H9 (cell line): Measurements from ENCODE around the gene CA7. TPM values are rescaled to one million over a fixed set of nuclear protein-coding genes. Genes with fewer than 3 reads are reported as not detected.

Experiments
- DNase-seq: peaks from one replicate; pipeline ENCODE4 v3.0.0-alpha.2; 2017
- H2AFZ ChIP-seq: one replicate; pipeline ENCODE4 v1.6.1; 2013; ENCODE audit warnings: mild to moderate bottlenecking, low read length, control low read depth, moderate library complexity
- H2AK5ac ChIP-seq: 2 replicates; pipeline ENCODE4 v1.6.1; 2013; ENCODE audit warnings: low read length, control low read depth, mixed read lengths; ENCODE audit not compliant: insufficient read length
- H2BK120ac ChIP-seq: one replicate; pipeline ENCODE4 v1.6.1; 2013; ENCODE audit warnings: low read depth, mild to moderate bottlenecking, low read length, control low read depth, inconsistent platforms; ENCODE audit not compliant: poor library complexity, severe bottlenecking
- H2BK12ac ChIP-seq: 2 replicates; pipeline ENCODE4 v1.6.1; 2013; ENCODE audit warnings: low read length, control low read depth, mixed read lengths, low read depth; ENCODE audit not compliant: insufficient read length
- H2BK15ac ChIP-seq: 2 replicates; pipeline ENCODE4 v1.6.1; 2013; ENCODE audit warnings: low read depth, low read length, control low read depth
- H2BK20ac ChIP-seq: one replicate; pipeline ENCODE4 v1.6.1; 2013; ENCODE audit warnings: low read depth, mild to moderate bottlenecking, low read length, control low read depth, inconsistent platforms; ENCODE audit not compliant: poor library complexity, severe bottlenecking
- H2BK5ac ChIP-seq: 2 replicates; pipeline ENCODE4 v1.6.1; 2013; ENCODE audit warnings: low read length, control low read depth, mixed read lengths; ENCODE audit not compliant: insufficient read length
- H3K14ac ChIP-seq: 2 replicates; pipeline ENCODE4 v1.6.1; 2013; ENCODE audit warnings: low read length, control low read depth; ENCODE audit not compliant: insufficient read depth
- H3K18ac ChIP-seq: 2 replicates; pipeline ENCODE4 v1.6.1; 2013; ENCODE audit warnings: low read depth, mild to moderate bottlenecking, mixed read lengths, low read length, control low read depth; ENCODE audit not compliant: insufficient read length
- H3K23ac ChIP-seq: 2 replicates; pipeline ENCODE4 v1.6.1; 2013; ENCODE audit warnings: low read length, control low read depth, mixed read lengths, low read depth; ENCODE audit not compliant: insufficient read length
- H3K23me2 ChIP-seq: 2 replicates; pipeline ENCODE4 v1.6.1; 2013; ENCODE audit warnings: low read depth, mild to moderate bottlenecking, mixed read lengths, low read length, control low read depth; ENCODE audit not compliant: insufficient read length, poor library complexity, severe bottlenecking
- H3K27ac ChIP-seq: 2 replicates; pipeline ENCODE4 v1.5.1; 2013; ENCODE audit warnings: low read length, control low read depth, mixed read lengths, low read depth; ENCODE audit not compliant: insufficient read length
- H3K27me3 ChIP-seq: 2 replicates; pipeline ENCODE4 v1.6.1; 2013; ENCODE audit warnings: low read length, control low read depth, inconsistent platforms; ENCODE audit not compliant: insufficient read depth
- H3K4ac ChIP-seq: 2 replicates; pipeline ENCODE4 v1.6.1; 2013; ENCODE audit warnings: low read depth, mild to moderate bottlenecking, control low read depth, inconsistent platforms, low read length, moderate library complexity
- H3K4me1 ChIP-seq: 2 replicates; pipeline ENCODE4 v1.6.1; 2013; ENCODE audit warnings: low read length, control low read depth, inconsistent platforms; ENCODE audit not compliant: insufficient read depth
- H3K4me2 ChIP-seq: 2 replicates; pipeline ENCODE4 v1.6.1; 2013; ENCODE audit warnings: low read length, control low read depth, mixed read lengths; ENCODE audit not compliant: insufficient read length, insufficient read depth
- H3K56ac ChIP-seq: 2 replicates; pipeline ENCODE4 v1.6.1; 2013; ENCODE audit warnings: low read depth, mild to moderate bottlenecking, mixed read lengths, low read length, control low read depth; ENCODE audit not compliant: insufficient read length
- H3K79me1 ChIP-seq: 2 replicates; pipeline ENCODE4 v1.6.1; 2013; ENCODE audit warnings: low read depth, mild to moderate bottlenecking, moderate library complexity, low read length, control low read depth, inconsistent platforms; ENCODE audit not compliant: insufficient read depth, poor library complexity, severe bottlenecking
- H3K79me2 ChIP-seq: 2 replicates; pipeline ENCODE4 v1.6.1; 2013; ENCODE audit warnings: low read length, control low read depth, inconsistent platforms; ENCODE audit not compliant: insufficient read depth
- H3K9ac ChIP-seq: 2 replicates; pipeline ENCODE4 v1.6.1; 2013; ENCODE audit warnings: low read length, control low read depth, mixed read lengths; ENCODE audit not compliant: insufficient read length; ENCODE audit errors: extremely low read depth
- H3K9me3 ChIP-seq: one replicate; pipeline ENCODE4 v1.6.1; 2013; ENCODE audit warnings: low read depth, low read length, inconsistent platforms; ENCODE audit not compliant: control insufficient read depth
- H3T11ph ChIP-seq: one replicate; pipeline ENCODE4 v1.6.1; 2013; ENCODE audit warnings: mild to moderate bottlenecking, low read length, control low read depth, inconsistent platforms
- H4K20me1 ChIP-seq: one replicate; pipeline ENCODE4 v1.6.1; 2013; ENCODE audit not compliant: control insufficient read depth, insufficient read length, insufficient read depth
- H4K5ac ChIP-seq: 2 replicates; pipeline ENCODE4 v1.6.1; 2013; ENCODE audit warnings: low read depth, mild to moderate bottlenecking, mixed read lengths, low read length, control low read depth; ENCODE audit not compliant: insufficient read length
- H4K8ac ChIP-seq: replicated peaks from 2 replicates; pipeline ENCODE4 v1.6.1; 2013; ENCODE audit warnings: low read length, control low read depth, mixed read lengths, low read depth; ENCODE audit not compliant: insufficient read length
- H4K91ac ChIP-seq: 2 replicates; pipeline ENCODE4 v1.6.1; 2013; ENCODE audit warnings: low read depth, mild to moderate bottlenecking, moderate library complexity, mixed read lengths, low read length, control low read depth; ENCODE audit not compliant: insufficient read length
- H3K27ac Mint-ChIP-seq, 3 experiments: 2 replicates in 2 of 3; 3 replicates in 1 of 3; pipeline ENCODE4 v1.8.0; 2020 to 2021; ENCODE audit warnings: mixed read lengths in 3 of 3, mild to moderate bottlenecking in 1 of 3, moderate library complexity in 1 of 3
- H3K27me3 Mint-ChIP-seq: 2 replicates; pipeline ENCODE4 v1.8.0; 2021; ENCODE audit warnings: low read depth, mild to moderate bottlenecking, moderate library complexity, mixed read lengths
- H3K36me3 Mint-ChIP-seq, 3 experiments: 2 replicates in 2 of 3; 3 replicates in 1 of 3; pipeline ENCODE4 v1.8.0; 2020 to 2021; ENCODE audit warnings: low read depth in 3 of 3, mixed read lengths in 3 of 3; ENCODE audit not compliant: insufficient read depth in 1 of 3
- H3K4me1 Mint-ChIP-seq, 2 experiments: 2 replicates each; pipeline ENCODE4 v1.8.0; 2020; ENCODE audit warnings: mixed read lengths in 2 of 2
- H3K4me3 Mint-ChIP-seq, 2 experiments: 2 replicates in 1 of 2; 3 replicates in 1 of 2; pipeline ENCODE4 v1.8.0; 2020 to 2021; ENCODE audit warnings: mild to moderate bottlenecking in 2 of 2, mixed read lengths in 2 of 2, moderate library complexity in 1 of 2
- H3K9me3 Mint-ChIP-seq, 2 experiments: 2 replicates in 1 of 2; 3 replicates in 1 of 2; pipeline ENCODE4 v1.8.0; 2020; ENCODE audit warnings: mild to moderate bottlenecking in 2 of 2, mixed read lengths in 2 of 2, moderate library complexity in 1 of 2
- WGBS: extraction: QIAGEN DNeasy Blood & Tissue Kit; methylation state at CpG from one replicate; pipeline ENCODE4 v1.1.7; 2013; ENCODE audit warnings: missing lambda C conversion rate, low lambda C conversion rate, mixed read lengths; ENCODE audit not compliant: insufficient read length; ENCODE audit errors: extremely low coverage; 5-methylcytosine and 5-hydroxymethylcytosine counted together
- total RNA-seq: library from RNA; stranded (reverse); gene quantifications from 2 replicates; pipeline ENCODE4 v1.2.1, GENCODE V29; 2021
- TF ChIP-seq, protein P1 (sequence below): fragments of 200-600 bp; sonication (generic); conservative IDR thresholded peaks from 3 replicates; pipeline ENCODE4 v1.8.0; 2021; ENCODE audit warnings: antibody characterized with exemption, mild to moderate bottlenecking

The CA7 gene
- total RNA-seq, 1 experiment from 2014 or later, result 0.81 TPM

GRCh38 chr16:66849021-66849420 is 4.8 kb downstream of the CA7 start:
- H3K4me1 Mint-ChIP-seq, result peaks cover under 1 to 14% of the 10 kb centered on the region in 2 experiments; a peak in 3 of 4 replicates
- Histone ChIP-seq H3K4me2 (no peak overlapping the region), H4K5ac (no peak overlapping the region), H2AFZ (no peak overlapping the region), H3K79me1 (no peaks in the 10 kb centered on the region), H3K27me3 (peaks cover 12% of the 10 kb centered on the region), H3K9ac (no peak overlapping the region), H2BK120ac (no peak overlapping the region), H4K20me1 (no peaks in the 10 kb centered on the region), H3K23ac (no peak overlapping the region), H2BK5ac (no peak overlapping the region), H3K4me1 (no peaks in the 10 kb centered on the region; the same call in 1 of the 2 replicates), H3K56ac (no peak overlapping the region), H3K4ac (no peak overlapping the region), H3K79me2 (no peaks in the 10 kb centered on the region), H3K14ac (no peak overlapping the region), H3T11ph (no peak overlapping the region), H2BK12ac (no peak overlapping the region), H2BK15ac (no peak overlapping the region), H3K9me3 (no peaks in the 10 kb centered on the region), H4K91ac (no peak overlapping the region), H4K8ac (no peak overlapping the region), H2AK5ac (no peak overlapping the region), H3K18ac (no peak overlapping the region), H3K27ac (no peak overlapping the region), H2BK20ac (no peak overlapping the region), H3K23me2 (peaks cover 10% of the 10 kb centered on the region)
- no peaks in the 10 kb centered on the region for H3K9me3 Mint-ChIP-seq
- H3K4me3 Mint-ChIP-seq, result no peak overlapping the region
- TF ChIP-seq, protein P1, sequence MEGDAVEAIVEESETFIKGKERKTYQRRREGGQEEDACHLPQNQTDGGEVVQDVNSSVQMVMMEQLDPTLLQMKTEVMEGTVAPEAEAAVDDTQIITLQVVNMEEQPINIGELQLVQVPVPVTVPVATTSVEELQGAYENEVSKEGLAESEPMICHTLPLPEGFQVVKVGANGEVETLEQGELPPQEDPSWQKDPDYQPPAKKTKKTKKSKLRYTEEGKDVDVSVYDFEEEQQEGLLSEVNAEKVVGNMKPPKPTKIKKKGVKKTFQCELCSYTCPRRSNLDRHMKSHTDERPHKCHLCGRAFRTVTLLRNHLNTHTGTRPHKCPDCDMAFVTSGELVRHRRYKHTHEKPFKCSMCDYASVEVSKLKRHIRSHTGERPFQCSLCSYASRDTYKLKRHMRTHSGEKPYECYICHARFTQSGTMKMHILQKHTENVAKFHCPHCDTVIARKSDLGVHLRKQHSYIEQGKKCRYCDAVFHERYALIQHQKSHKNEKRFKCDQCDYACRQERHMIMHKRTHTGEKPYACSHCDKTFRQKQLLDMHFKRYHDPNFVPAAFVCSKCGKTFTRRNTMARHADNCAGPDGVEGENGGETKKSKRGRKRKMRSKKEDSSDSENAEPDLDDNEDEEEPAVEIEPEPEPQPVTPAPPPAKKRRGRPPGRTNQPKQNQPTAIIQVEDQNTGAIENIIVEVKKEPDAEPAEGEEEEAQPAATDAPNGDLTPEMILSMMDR, result no peak
- H3K27ac Mint-ChIP-seq, result no peak overlapping the region
- no CpG with 5 or more reads among the region's 2 CpGs for WGBS
- H3K27me3 Mint-ChIP-seq, result peaks cover 50% of the 10 kb centered on the region
- DNase-seq, result no peak
- no peaks in the 10 kb centered on the region; a peak in 1 of 7 replicates for H3K36me3 Mint-ChIP-seq
